ENCODE data around the gene KCNC1.

Gene KCNC1

GRCh38 chr11:17822401-17822781, 87.8 kb downstream of the KCNC1 start:
- no peak for DNase-seq (ENCODE audit: low spot score)

- no peak for DNase-seq (ENCODE audit: low spot score)
Observed at GRCh38 chr11:17827006-17827405, 92.4 kb downstream of the KCNC1 start.

GRCh38 chr11:17828311-17828751, 93.8 kb downstream of the KCNC1 start:
- DNase-seq (ENCODE audit: low spot score): no peak

GRCh38 chr11:17831228-17831627, 96.6 kb downstream of the KCNC1 start:
- no peak for DNase-seq (ENCODE audit: low spot score)

- no peak for DNase-seq (ENCODE audit: low spot score)
Observed at GRCh38 chr11:17831883-17832282, 97.3 kb downstream of the KCNC1 start.

Data from putamen (tissue), 1 donor.